Measurements from ENCODE around the gene GTF2I. TPM values are rescaled to one million over a fixed set of nuclear protein-coding genes. Genes with fewer than 3 reads are reported as not detected.

GTF2I gene
- polyA plus RNA-seq, 2 of the 4 experiments (the other 2 are of a cell fraction): 107 to 144 TPM

DNA sequence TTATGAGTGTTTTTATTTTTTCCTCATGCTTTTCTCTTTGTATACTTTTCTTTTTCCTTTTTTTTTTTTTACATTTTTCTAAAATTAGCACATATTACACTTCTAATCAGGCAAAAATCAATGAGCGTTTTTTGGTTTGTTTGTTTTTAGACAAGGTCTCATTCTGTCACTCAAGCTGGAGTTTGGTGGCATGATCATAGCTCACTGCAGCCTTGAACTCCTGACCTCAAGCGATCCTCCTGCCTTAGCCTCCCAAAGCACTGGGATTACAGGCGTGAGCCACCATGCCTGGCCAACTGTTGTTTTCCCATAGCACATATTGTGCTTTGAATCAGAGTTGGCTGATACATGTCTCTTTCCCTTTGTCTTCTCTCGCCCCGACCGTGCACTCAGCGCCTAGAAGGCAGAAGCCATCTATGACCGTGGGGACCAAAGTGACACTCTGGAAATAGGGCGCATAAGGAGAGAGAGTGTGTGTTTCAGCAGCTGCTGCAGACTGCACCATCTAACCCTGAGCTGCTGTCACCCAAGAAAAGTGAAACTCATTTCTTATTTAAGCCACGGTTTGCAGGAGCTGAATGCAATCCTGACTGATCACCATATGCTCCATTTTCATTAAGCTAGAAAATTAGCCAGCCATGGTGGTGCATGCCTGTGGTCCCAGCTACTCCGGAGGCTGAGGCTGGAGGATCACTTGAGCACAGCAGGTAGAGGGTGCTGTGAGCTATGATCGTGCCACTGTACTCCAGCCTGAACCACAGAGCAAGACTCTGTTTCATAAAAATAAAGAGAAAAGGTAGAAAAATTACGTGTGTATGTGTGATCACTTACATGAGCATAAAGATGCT is 41.4 kb upstream of the GTF2I start (continued):
- TF ChIP-seq, protein P1, sequence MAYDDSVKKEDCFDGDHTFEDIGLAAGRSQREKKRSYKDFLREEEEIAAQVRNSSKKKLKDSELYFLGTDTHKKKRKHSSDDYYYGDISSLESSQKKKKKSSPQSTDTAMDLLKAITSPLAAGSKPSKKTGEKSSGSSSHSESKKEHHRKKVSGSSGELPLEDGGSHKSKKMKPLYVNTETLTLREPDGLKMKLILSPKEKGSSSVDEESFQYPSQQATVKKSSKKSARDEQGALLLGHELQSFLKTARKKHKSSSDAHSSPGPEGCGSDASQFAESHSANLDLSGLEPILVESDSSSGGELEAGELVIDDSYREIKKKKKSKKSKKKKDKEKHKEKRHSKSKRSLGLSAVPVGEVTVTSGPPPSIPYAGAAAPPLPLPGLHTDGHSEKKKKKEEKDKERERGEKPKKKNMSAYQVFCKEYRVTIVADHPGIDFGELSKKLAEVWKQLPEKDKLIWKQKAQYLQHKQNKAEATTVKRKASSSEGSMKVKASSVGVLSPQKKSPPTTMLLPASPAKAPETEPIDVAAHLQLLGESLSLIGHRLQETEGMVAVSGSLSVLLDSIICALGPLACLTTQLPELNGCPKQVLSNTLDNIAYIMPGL (CRISPR knock-in tag; IDR thresholded peaks at IDR 0.05; ENCODE audit: borderline replicate concordance): no peak
- TF ChIP-seq ZC3H11A (IDR thresholded peaks at IDR 0.05): no peak

DNA sequence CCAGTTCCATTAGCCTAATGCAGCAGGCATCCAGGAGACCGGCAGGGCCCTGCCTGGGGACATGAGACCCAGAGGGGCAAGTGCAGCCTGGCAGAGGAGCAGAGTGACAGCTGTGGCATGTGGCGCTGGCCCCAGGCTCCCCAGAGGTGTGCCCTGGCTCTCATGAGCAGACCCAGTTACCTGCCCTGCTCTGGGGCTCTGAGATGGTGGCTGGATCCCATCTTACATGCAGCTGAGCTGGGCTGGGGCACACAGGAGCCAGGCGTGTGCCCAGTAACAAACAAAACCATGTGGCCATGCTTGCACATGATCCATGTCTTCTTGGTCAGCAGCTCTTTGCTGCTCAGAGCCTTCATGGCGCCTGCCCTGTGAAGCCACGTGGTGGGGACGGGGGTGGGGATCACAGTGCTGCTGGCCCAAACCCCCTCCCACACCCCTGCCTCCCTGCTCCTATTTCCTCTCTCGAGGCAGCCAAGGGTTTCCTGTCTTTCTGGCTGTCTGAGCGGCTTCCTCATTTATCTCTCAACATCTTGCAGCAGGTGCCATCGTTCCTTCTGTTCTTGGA is 40.3 kb upstream of the GTF2I start:
- ChIA-PET CTCF (interaction anchor here (0.6 to 0.7 kb wide), 2 partner anchors 53 to 211 kb away, joined by 3 to 5 read pairs; no protein-coding TSS in a partner anchor), POLR2A (no interaction called here)
- Histone ChIP-seq H3K9me3 (no peaks in the 10 kb centered on the region), H3K4me3 (no peak overlapping the region), H3K4me1 (peaks cover 7% of the 10 kb centered on the region), H3K27ac (peak overlapping the region in 1 of 2 experiments; percentile 70; a peak in 3 of 6 replicates), H3K4me2 (no peak overlapping the region)
- TF ChIP-seq HEYL (CRISPR knock-in tag; IDR thresholded peaks at IDR 0.05): no peak
- FAIRE-seq: no peak
- DNase-seq (ENCODE audit: low read depth in 1 of 2, low spot score in 1 of 2): no peak
- WGBS (ENCODE audit: missing lambda C conversion rate): 81% methylated on average over 9 of the region's 9 CpGs
- ATAC-seq: peak in 1 of 2 experiments; percentile 23; a peak in 2 of 6 replicates

DNA sequence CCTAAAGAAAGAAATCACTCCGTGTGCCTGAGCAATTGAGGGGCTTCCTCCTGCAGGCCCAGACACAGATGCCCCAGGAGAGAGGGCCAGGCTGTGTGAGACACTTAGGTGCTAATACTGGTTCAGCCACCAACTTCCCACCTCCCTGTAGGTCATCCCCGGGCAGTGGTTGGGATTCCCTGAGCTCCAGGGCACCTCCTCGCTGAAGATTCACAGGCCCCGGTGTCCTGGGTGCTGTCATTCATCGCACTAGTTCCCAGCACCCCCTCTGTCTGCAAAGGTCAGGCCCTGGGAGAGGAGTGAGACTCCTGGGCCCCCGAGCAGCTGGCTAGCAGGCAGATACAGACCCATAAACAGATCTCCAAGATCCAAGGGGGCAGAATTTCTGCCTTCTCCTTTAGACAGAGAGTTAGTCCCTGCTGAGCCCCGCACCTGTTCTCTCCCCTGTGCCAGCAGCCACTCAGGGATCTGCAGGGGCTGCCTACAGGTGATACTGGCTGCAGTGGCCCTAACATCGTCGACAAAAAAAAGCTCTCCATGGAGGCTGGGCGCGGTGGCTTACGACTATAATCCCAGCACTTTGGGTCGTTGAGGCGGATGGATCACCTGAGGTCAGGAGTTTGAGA is 38.2 kb upstream of the GTF2I start:
- POLR2A ChIA-PET: interaction anchor here (0.6 kb wide), 2 partner anchors 16 to 45 kb away, joined by 3 to 5 read pairs; no protein-coding TSS in a partner anchor
- DNase-seq (ENCODE audit: low read depth in 1 of 2, low spot score in 1 of 2) (no peak), ATAC-seq (peak; percentile 41 to 47; a peak in 3 of 6 replicates), FAIRE-seq (no peak)
- peak overlapping the region in 1 of 2 experiments; percentile 51; a peak in 3 of 6 replicates for H3K27ac ChIP-seq
- H3K4me2 ChIP-seq: no peak overlapping the region
- 93% methylated on average over 11 of the region's 14 CpGs for WGBS (ENCODE audit: missing lambda C conversion rate)
- TF ChIP-seq SMC3 (IDR thresholded peaks at IDR 0.05) (no peak), RARB (CRISPR knock-in tag; IDR thresholded peaks at IDR 0.05) (no peak), KDM5A (IDR thresholded peaks at IDR 0.05) (no peak), ESRRA (IDR thresholded peaks at IDR 0.05; ENCODE audit: borderline replicate concordance, low read length) (no peak), FOSL2 (IDR thresholded peaks at IDR 0.05) (no peak), FOSL2 (CRISPR knock-in tag; IDR thresholded peaks at IDR 0.05) (no peak), SREBF2 (IDR thresholded peaks at IDR 0.05) (no peak), CBX8 (IDR thresholded peaks at IDR 0.05) (no peak), TFCP2L1 (CRISPR knock-in tag; IDR thresholded peaks at IDR 0.05) (no peak), BHLHE40 (IDR thresholded peaks at IDR 0.05; ENCODE audit: low read depth, low read length) (no peak), CEBPB (IDR thresholded peaks at IDR 0.05) (no peak), RAD21 (conservative IDR thresholded peaks at IDR 0.05 in 1 of 2, IDR thresholded peaks at IDR 0.05 in 1 of 2) (no peak), RFX5 (IDR thresholded peaks at IDR 0.05) (no peak), POLR2AphosphoS2 (conservative IDR thresholded peaks at IDR 0.05; ENCODE audit: low read length) (no peak)
- TF ChIP-seq, protein P2, sequence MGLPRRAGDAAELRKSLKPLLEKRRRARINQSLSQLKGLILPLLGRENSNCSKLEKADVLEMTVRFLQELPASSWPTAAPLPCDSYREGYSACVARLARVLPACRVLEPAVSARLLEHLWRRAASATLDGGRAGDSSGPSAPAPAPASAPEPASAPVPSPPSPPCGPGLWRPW (IDR thresholded peaks at IDR 0.05): no peak
- CTCF ChIA-PET: interaction anchor here (2.2 kb wide), 1 partner anchor 8 kb away, joined by 7 read pairs; no protein-coding TSS in a partner anchor
- H3K9me3 ChIP-seq: no peaks in the 10 kb centered on the region
- H3K4me3 ChIP-seq: no peak overlapping the region
- no peaks in the 10 kb centered on the region for H3K4me1 ChIP-seq

All from A549 (cell line).